Heart left ventricle (tissue), 13 donors: Measurements from ENCODE around the gene LDHAL6B.

Experiments used
- CTCF ChIP-seq, 12 donors: fragments of 200-600 bp; sonication (generic) in 4 of 12; IDR thresholded peaks; one replicate each; pipeline versions ENCODE4 v1.5.0 to v1.8.0; 2018 to 2022; ENCODE audit warnings: antibody characterized with exemption in 12 of 12, mild to moderate bottlenecking in 5 of 12
- POLR2A ChIP-seq, 2 donors: fragments of 450-650 bp; IDR thresholded peaks; one replicate each; pipeline ENCODE4 v1.6.1; 2017; ENCODE audit warnings: antibody characterized with exemption in 2 of 2, mild to moderate bottlenecking in 2 of 2, moderate library complexity in 2 of 2
- donor health status: ischemic (EF 13 %, LVEDD 7.1; RV severe dilation, severe dysfunction).
- donor health status: DM: no; HTN: yes; CAD: no.
- donor health status: DM: no; HTN: no; CAD: no.
- donor health status: ischemic (EF 25% LVEDD 6.9; RV normal size, moderate dysfunction).
- donor health status: ischemic (EF 25% LVEDD 5.7; RV mildly dilated, moderate dysfunction).
- donor health status: ischemic (EF 35%, LVEDD 5.7; RV mildly dilated, moderate dysfunction).
- donor health status: nonischemic (EF 11% LVEDD 7.7; RV severe dilation, severe dysfunction).
- donor health status: DM: yes; HTN: yes; CAD: no.
- donor health status: PGD.
- donor health status: ischemic (EF 29% LVEDD 5.4; RV normal size, mild dysfunction).
- donor health status: nonischemic (EF 23%, LVEDD 6.1; RV moderate dilation, normal function).

GRCh38 chr15:59244337-59244736, 37.7 kb downstream of the LDHAL6B start:
- no peak for TF ChIP-seq CTCF (IDR thresholded peaks at IDR 0.05)
- TF ChIP-seq POLR2A (IDR thresholded peaks at IDR 0.05) = no peak
